Panc1 (cell line): Measurements from ENCODE around the gene METTL16. TPM values are rescaled to one million over a fixed set of nuclear protein-coding genes. Genes with fewer than 3 reads are reported as not detected.

ENCODE experiments used
- ATAC-seq: fragments of 200-7000 bp; cut with Tn5 transposase; 2 replicates; pipeline ENCODE4 v1.9.1; 2020; ENCODE audit warnings: mild to moderate bottlenecking, moderate library complexity
- BruUV-seq: library from RNA; stranded (reverse); fragments of 400-500 nt; replicated peaks from 2 replicates; lab custom pipeline; 2021; lab: Mats Ljungman, UMichigan
- CTCF ChIA-PET: fragments of 300-600 bp; sonication (Branson Sonifier 250); formaldehyde crosslinking; loops from one replicate; lab custom pipeline; 2022; ENCODE audit warnings: antibody characterized with exemption; lab: Charles Lee
- POLR2A ChIA-PET: fragments of 300-600 bp; sonication (Branson Sonifier 250); formaldehyde crosslinking; loops from one replicate; lab custom pipeline; 2022; ENCODE audit warnings: antibody characterized with exemption; lab: Charles Lee
- DNase-seq: peaks from one replicate; pipeline ENCODE4 v3.0.0-alpha.2; 2010; ENCODE audit warnings: low read depth, low spot score
- H3K27ac ChIP-seq: 2 replicates; pipeline ENCODE4 v1.5.1; 2011; ENCODE audit warnings: mild to moderate bottlenecking, low read length, inconsistent platforms
- H3K27me3 ChIP-seq: fragments of 200-500 bp; sonication (Bioruptor generic); 2 replicates; pipeline ENCODE4 v1.6.0; 2014; ENCODE audit warnings: low read length, inconsistent platforms; ENCODE audit not compliant: control insufficient read depth, insufficient read depth
- H3K36me3 ChIP-seq: fragments of 200-500 bp; sonication (Bioruptor generic); 2 replicates; pipeline ENCODE4 v1.5.1; 2014; ENCODE audit warnings: inconsistent platforms, mild to moderate bottlenecking, low read length, moderate library complexity; ENCODE audit not compliant: control insufficient read depth, insufficient read depth
- H3K4me1 ChIP-seq: 2 replicates; pipeline ENCODE4 v1.5.1; 2011; ENCODE audit warnings: inconsistent platforms, mild to moderate bottlenecking, low read length, moderate library complexity; ENCODE audit not compliant: control insufficient read depth, insufficient read depth
- H3K4me3 ChIP-seq, 2 experiments: 2 replicates each; pipeline ENCODE4 v1.5.1; 2011 to 2012; ENCODE audit warnings: low read depth in 2 of 2, low read length in 2 of 2, mild to moderate bottlenecking in 2 of 2, inconsistent platforms in 1 of 2, moderate library complexity in 1 of 2
- H3K9me3 ChIP-seq: fragments of 200-500 bp; sonication (Bioruptor generic); 2 replicates; pipeline ENCODE4 v1.5.1; 2014; ENCODE audit warnings: low read depth, mild to moderate bottlenecking, inconsistent platforms, low read length, moderate library complexity; ENCODE audit not compliant: control insufficient read depth, insufficient read depth
- POLR2AphosphoS5 ChIP-seq: IDR thresholded peaks from 2 replicates; pipeline ENCODE4 v1.6.1; 2012; ENCODE audit warnings: mild to moderate bottlenecking, low read depth, low read length, moderate library complexity
- SIN3A ChIP-seq: IDR thresholded peaks from 2 replicates; pipeline ENCODE4 v1.6.1; 2012; ENCODE audit warnings: low read depth, mild to moderate bottlenecking, low read length, moderate library complexity, borderline replicate concordance; ENCODE audit not compliant: insufficient read depth
- TCF7L2 ChIP-seq: IDR thresholded peaks from 2 replicates; pipeline ENCODE4 v1.6.1; 2011; ENCODE audit warnings: mild to moderate bottlenecking, low read depth, low read length, inconsistent platforms
- in situ Hi-C: cut with HindIII; loops from 2 replicates; pipeline ENCODE4 v1.10.0; 2016; ENCODE audit warnings: low sequenced_read_pairs, low pct_unique_long_range_greater_than_20kb
- intact Hi-C: fragments of 100-400 bp; cut with micrococcal nuclease; formaldehyde crosslinking; loops from one replicate; pipeline ENCODE4 v1.10.0; 2022; ENCODE audit not compliant: unreplicated experiment
- total RNA-seq: library from RNA; stranded (reverse); gene quantifications from one replicate; pipeline ENCODE4 v1.2.1, GENCODE V29; 2021; ENCODE audit not compliant: unreplicated experiment
- TF ChIP-seq, protein P1 (sequence below): fragments of 450-650 bp; IDR thresholded peaks from 2 replicates; pipeline ENCODE4 v1.5.1; 2017; ENCODE audit warnings: mild to moderate bottlenecking
- TF ChIP-seq, protein P2 (sequence below), 2 experiments: IDR thresholded peaks; 2 replicates each; pipeline ENCODE4 v1.6.1; 2011 to 2012; ENCODE audit warnings: low read depth in 2 of 2, control low read depth in 1 of 2, low read length in 1 of 2, mild to moderate bottlenecking in 1 of 2, moderate library complexity in 1 of 2; ENCODE audit not compliant: insufficient read depth in 1 of 2

The METTL16 gene
- total RNA-seq, 1 experiment from 2014 or later = 34.7 TPM

DNA sequence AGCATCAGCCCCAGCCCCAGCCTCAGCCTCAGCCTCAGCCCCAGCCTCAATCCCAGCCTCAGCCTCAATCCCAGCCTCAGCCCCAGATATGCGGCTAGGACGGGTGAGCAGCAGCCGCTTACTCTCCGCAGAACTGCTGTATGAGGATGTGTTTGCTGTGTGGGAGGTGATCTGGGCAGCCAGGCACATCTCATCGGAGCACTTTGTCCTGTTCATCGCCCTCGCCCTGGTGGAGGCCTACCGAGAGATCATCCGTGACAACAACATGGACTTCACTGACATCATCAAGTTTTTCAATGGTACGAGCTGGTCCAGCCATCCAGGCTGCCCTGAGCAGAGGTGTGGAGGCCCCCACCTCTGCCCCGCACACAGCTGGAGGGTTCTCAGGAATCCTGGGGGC is 132.8 kb downstream of the METTL16 start:
- DNase-seq (no peak), ATAC-seq (no peak)
- H3K27ac ChIP-seq = no peak overlapping the region
- no peaks in the 10 kb centered on the region for H3K9me3 ChIP-seq
- TF ChIP-seq TCF7L2 (no peak), POLR2AphosphoS5 (no peak), SIN3A (no peak)
- TF ChIP-seq, protein P1, sequence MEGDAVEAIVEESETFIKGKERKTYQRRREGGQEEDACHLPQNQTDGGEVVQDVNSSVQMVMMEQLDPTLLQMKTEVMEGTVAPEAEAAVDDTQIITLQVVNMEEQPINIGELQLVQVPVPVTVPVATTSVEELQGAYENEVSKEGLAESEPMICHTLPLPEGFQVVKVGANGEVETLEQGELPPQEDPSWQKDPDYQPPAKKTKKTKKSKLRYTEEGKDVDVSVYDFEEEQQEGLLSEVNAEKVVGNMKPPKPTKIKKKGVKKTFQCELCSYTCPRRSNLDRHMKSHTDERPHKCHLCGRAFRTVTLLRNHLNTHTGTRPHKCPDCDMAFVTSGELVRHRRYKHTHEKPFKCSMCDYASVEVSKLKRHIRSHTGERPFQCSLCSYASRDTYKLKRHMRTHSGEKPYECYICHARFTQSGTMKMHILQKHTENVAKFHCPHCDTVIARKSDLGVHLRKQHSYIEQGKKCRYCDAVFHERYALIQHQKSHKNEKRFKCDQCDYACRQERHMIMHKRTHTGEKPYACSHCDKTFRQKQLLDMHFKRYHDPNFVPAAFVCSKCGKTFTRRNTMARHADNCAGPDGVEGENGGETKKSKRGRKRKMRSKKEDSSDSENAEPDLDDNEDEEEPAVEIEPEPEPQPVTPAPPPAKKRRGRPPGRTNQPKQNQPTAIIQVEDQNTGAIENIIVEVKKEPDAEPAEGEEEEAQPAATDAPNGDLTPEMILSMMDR = no peak
- TF ChIP-seq, protein P2, sequence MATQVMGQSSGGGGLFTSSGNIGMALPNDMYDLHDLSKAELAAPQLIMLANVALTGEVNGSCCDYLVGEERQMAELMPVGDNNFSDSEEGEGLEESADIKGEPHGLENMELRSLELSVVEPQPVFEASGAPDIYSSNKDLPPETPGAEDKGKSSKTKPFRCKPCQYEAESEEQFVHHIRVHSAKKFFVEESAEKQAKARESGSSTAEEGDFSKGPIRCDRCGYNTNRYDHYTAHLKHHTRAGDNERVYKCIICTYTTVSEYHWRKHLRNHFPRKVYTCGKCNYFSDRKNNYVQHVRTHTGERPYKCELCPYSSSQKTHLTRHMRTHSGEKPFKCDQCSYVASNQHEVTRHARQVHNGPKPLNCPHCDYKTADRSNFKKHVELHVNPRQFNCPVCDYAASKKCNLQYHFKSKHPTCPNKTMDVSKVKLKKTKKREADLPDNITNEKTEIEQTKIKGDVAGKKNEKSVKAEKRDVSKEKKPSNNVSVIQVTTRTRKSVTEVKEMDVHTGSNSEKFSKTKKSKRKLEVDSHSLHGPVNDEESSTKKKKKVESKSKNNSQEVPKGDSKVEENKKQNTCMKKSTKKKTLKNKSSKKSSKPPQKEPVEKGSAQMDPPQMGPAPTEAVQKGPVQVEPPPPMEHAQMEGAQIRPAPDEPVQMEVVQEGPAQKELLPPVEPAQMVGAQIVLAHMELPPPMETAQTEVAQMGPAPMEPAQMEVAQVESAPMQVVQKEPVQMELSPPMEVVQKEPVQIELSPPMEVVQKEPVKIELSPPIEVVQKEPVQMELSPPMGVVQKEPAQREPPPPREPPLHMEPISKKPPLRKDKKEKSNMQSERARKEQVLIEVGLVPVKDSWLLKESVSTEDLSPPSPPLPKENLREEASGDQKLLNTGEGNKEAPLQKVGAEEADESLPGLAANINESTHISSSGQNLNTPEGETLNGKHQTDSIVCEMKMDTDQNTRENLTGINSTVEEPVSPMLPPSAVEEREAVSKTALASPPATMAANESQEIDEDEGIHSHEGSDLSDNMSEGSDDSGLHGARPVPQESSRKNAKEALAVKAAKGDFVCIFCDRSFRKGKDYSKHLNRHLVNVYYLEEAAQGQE (IDR thresholded peaks at IDR 0.05; ENCODE audit: insufficient read depth in 1 of 2, low read depth in 2 of 2, low read length in 1 of 2) = no peak
- POLR2A ChIA-PET = interaction anchor here (0.7 kb wide), 1 partner anchor 296 kb away, joined by 3 read pairs; no protein-coding TSS in a partner anchor
- BruUV-seq = no TSS peak
- peaks cover 5% of the 10 kb centered on the region for H3K4me1 ChIP-seq
- intact Hi-C loops = no loop called here
- H3K4me3 ChIP-seq = no peak overlapping the region
- in situ Hi-C loops = no loop called here
- H3K27me3 ChIP-seq = no peaks in the 10 kb centered on the region
- CTCF ChIA-PET = no interaction called here
- H3K36me3 ChIP-seq = no peaks in the 10 kb centered on the region

DNA sequence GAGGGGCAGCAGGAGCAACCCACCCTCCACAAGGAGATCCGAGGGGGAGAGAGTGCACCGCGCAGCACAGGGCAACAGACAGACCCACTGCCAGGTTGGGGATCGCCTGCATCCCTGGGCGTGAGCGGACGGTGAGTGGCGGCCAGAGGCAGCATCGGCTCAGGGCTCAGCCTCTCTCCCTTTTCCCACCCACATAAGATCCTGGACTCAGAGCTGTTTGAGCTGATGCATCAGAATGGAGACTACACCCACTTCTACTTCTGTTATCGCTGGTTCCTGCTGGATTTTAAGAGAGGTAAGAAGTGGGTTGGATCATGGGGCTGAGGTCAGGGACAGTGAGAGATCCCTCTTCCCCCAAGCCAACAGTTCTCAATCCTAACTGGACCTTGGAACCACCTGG is 134.0 kb downstream of the METTL16 start:
- in situ Hi-C loops (no loop called here), intact Hi-C loops (no loop called here)
- TF ChIP-seq SIN3A (no peak), TCF7L2 (no peak)
- TF ChIP-seq, protein P2 (IDR thresholded peaks at IDR 0.05; ENCODE audit: insufficient read depth in 1 of 2, low read depth in 2 of 2, low read length in 1 of 2) = no peak
- TF ChIP-seq, protein P1 = no peak
- Histone ChIP-seq H3K27me3 (no peaks in the 10 kb centered on the region), H3K36me3 (no peaks in the 10 kb centered on the region), H3K9me3 (no peaks in the 10 kb centered on the region), H3K4me3 (no peak overlapping the region), H3K4me1 (no peaks in the 10 kb centered on the region; the same call in 1 of the 2 replicates), H3K27ac (no peak overlapping the region)
- CTCF ChIA-PET = no interaction called here
- BruUV-seq = no TSS peak
- POLR2A ChIA-PET = no interaction called here
- no peak for ATAC-seq
- DNase-seq = no peak
